ENCODE measurements around the gene METTL26.

METTL26 gene

DNA sequence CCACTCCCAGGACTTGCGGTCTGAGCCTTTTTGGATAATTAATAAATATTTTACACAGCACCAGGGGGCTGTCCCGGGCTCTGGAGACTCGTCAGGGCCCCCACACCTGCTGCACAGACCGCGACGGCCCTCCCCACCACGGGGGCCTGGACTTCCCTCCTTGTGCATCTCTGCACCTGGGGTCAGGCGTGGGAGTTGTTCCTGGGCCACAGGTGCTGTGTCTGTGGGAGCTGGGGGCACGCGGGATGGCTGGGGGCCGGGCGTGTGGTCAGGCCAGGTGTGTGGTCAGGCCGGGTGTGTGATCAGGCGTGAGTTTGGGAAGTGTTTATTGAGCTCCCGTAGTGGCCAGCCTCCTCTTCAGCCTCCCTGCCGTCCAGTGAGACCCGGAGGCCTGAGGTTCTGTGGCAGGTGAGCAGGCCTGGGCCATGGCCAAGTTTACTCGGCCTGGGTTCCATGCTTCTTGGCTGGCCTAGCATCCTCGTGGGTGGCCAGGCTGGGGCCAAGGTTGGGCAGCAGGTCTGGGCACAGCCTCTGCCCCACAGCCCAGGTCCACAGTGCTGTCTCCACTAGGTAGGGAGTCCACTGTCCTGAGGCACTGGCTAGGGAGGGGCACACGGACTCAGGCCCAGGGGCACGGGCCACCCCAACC, 42.2 kb upstream of the METTL26 start:
- no peak for DNase-seq (ENCODE audit: low spot score)
- peaks cover 4% of the 10 kb centered on the region for H3K27me3 Mint-ChIP-seq (ENCODE audit: low read depth)
- no peak overlapping the region for H3K27ac Mint-ChIP-seq
- H3K9me3 Mint-ChIP-seq = no peaks in the 10 kb centered on the region
- H3K4me1 Mint-ChIP-seq (ENCODE audit: low read depth) = peaks cover 9% of the 10 kb centered on the region
- no peak overlapping the region for H3K4me3 Mint-ChIP-seq
- H3K36me3 Mint-ChIP-seq (ENCODE audit: low read depth) = peaks cover 15% of the 10 kb centered on the region

GRCh38 chr16:677316-678190, 41.4 kb upstream of the METTL26 start:
- no peak overlapping the region for H3K4me3 Mint-ChIP-seq
- H3K27ac Mint-ChIP-seq = no peak overlapping the region
- no peak for DNase-seq (ENCODE audit: low spot score)
- peaks cover 4% of the 10 kb centered on the region for H3K27me3 Mint-ChIP-seq (ENCODE audit: low read depth)
- peaks cover 17% of the 10 kb centered on the region for H3K36me3 Mint-ChIP-seq (ENCODE audit: low read depth)
- no peaks in the 10 kb centered on the region for H3K9me3 Mint-ChIP-seq
- peaks cover 8% of the 10 kb centered on the region for H3K4me1 Mint-ChIP-seq (ENCODE audit: low read depth)

GRCh38 chr16:676913-677312, 40.8 kb upstream of the METTL26 start:
- H3K27ac Mint-ChIP-seq = no peak overlapping the region
- DNase-seq (ENCODE audit: low spot score) = no peak
- H3K4me1 Mint-ChIP-seq (ENCODE audit: low read depth) = peaks cover 4% of the 10 kb centered on the region
- H3K27me3 Mint-ChIP-seq (ENCODE audit: low read depth) = peaks cover 4% of the 10 kb centered on the region
- no peaks in the 10 kb centered on the region for H3K9me3 Mint-ChIP-seq
- H3K36me3 Mint-ChIP-seq (ENCODE audit: low read depth) = peaks cover 12% of the 10 kb centered on the region
- H3K4me3 Mint-ChIP-seq = no peak overlapping the region

- peaks cover 4% of the 10 kb centered on the region for H3K27me3 Mint-ChIP-seq (ENCODE audit: low read depth)
- H3K9me3 Mint-ChIP-seq = no peaks in the 10 kb centered on the region
- DNase-seq (ENCODE audit: low spot score) = no peak
- H3K27ac Mint-ChIP-seq = no peak overlapping the region
- H3K36me3 Mint-ChIP-seq (ENCODE audit: low read depth) = peaks cover 8% of the 10 kb centered on the region
- peaks cover 4% of the 10 kb centered on the region for H3K4me1 Mint-ChIP-seq (ENCODE audit: low read depth)
- H3K4me3 Mint-ChIP-seq = no peak overlapping the region
These were observed 40.4 kb upstream of the METTL26 start for GRCh38 chr16:676565-676902.

- H3K27ac Mint-ChIP-seq = no peak overlapping the region
- peaks cover 5% of the 10 kb centered on the region for H3K36me3 Mint-ChIP-seq (ENCODE audit: low read depth)
- peaks cover 4% of the 10 kb centered on the region for H3K27me3 Mint-ChIP-seq (ENCODE audit: low read depth)
- H3K4me3 Mint-ChIP-seq = no peak overlapping the region
- no peaks in the 10 kb centered on the region for H3K9me3 Mint-ChIP-seq
- DNase-seq (ENCODE audit: low spot score) = no peak
- peaks cover 4% of the 10 kb centered on the region for H3K4me1 Mint-ChIP-seq (ENCODE audit: low read depth)
These were observed 39.9 kb upstream of the METTL26 start for GRCh38 chr16:675884-676564.

- no peak within 1 kb of the TSS for H3K4me3 Mint-ChIP-seq
- H3K27ac Mint-ChIP-seq = no peak within 1 kb of the TSS
- DNase-seq (ENCODE audit: low spot score) = no peak
- H3K36me3 Mint-ChIP-seq (ENCODE audit: low read depth) = peaks cover 3% of the 10 kb centered on the region
- H3K4me1 Mint-ChIP-seq (ENCODE audit: low read depth) = peaks cover 3% of the 10 kb centered on the region
- no peaks in the 10 kb centered on the region for H3K9me3 Mint-ChIP-seq
- peaks cover 4% of the 10 kb centered on the region for H3K27me3 Mint-ChIP-seq (ENCODE audit: low read depth)
These were observed 39.1 kb upstream of the METTL26 start, which contains the start of gene RHBDL1 for GRCh38 chr16:674968-675883. TSS of gene RHBDL1 (plus strand) at chr16:675671. CDS start at chr16:675791, 120 bp downstream.

DNA sequence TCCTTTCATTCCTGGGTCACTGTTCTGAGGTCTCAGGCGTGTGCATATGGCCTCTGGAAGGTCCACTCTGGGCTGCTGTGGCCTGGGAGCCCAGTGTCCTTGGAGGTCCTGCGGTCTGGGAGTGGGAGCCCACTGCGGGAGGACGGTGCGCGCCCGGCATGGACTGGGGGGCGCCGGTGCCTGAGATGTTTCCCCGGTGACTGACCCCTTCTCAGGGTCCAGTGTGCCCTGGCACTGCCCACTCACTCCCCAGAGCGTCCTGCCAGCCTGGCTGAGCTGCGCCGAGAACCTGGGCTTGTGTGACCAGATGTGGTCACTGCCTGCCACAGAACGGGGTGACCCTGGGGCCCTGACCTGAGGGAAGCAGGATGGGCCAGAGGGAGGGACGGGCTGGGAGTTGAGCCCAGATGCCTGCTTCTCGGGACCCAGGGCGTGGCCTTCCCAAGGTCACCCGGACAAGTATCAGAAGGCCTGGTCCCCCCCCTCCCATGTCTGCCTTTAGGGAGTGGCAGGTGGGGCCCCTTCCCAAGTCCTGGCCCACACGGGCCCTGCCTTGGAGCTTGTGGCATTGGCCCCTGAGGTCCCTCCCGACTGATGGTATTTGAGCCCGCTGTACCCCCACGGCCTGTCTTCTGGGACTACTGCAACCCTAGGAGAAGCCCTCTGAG, 38.2 kb upstream of the METTL26 start:
- H3K27me3 Mint-ChIP-seq (ENCODE audit: low read depth) = peaks cover 4% of the 10 kb centered on the region
- H3K4me3 Mint-ChIP-seq = no peak overlapping the region
- H3K36me3 Mint-ChIP-seq (ENCODE audit: low read depth) = peaks cover 5% of the 10 kb centered on the region

GRCh38 chr16:673399-673991, 37.4 kb upstream of the METTL26 start:
- H3K27me3 Mint-ChIP-seq (ENCODE audit: low read depth) = peaks cover 4% of the 10 kb centered on the region
- no peak for DNase-seq (ENCODE audit: low spot score)
- no peak overlapping the region for H3K27ac Mint-ChIP-seq
- H3K9me3 Mint-ChIP-seq = no peaks in the 10 kb centered on the region
- peaks cover 5% of the 10 kb centered on the region for H3K36me3 Mint-ChIP-seq (ENCODE audit: low read depth)
- H3K4me1 Mint-ChIP-seq (ENCODE audit: low read depth) = no peaks in the 10 kb centered on the region
- H3K4me3 Mint-ChIP-seq = no peak overlapping the region

More for the DNA sequence above, 38.2 kb upstream of the METTL26 start:
- Mint-ChIP-seq H3K9me3 (no peaks in the 10 kb centered on the region), H3K4me1 (ENCODE audit: low read depth) (peaks cover 2% of the 10 kb centered on the region), H3K27ac (no peak overlapping the region)
- DNase-seq (ENCODE audit: low spot score) = no peak

GRCh38 chr16:672851-673250, 36.7 kb upstream of the METTL26 start:
- H3K27me3 Mint-ChIP-seq (ENCODE audit: low read depth) = peaks cover 4% of the 10 kb centered on the region
- no peak for DNase-seq (ENCODE audit: low spot score)
- peaks cover 5% of the 10 kb centered on the region for H3K36me3 Mint-ChIP-seq (ENCODE audit: low read depth)
- no peak overlapping the region for H3K27ac Mint-ChIP-seq
- H3K4me1 Mint-ChIP-seq (ENCODE audit: low read depth) = no peaks in the 10 kb centered on the region
- no peak overlapping the region for H3K4me3 Mint-ChIP-seq
- H3K9me3 Mint-ChIP-seq = no peaks in the 10 kb centered on the region

DNA sequence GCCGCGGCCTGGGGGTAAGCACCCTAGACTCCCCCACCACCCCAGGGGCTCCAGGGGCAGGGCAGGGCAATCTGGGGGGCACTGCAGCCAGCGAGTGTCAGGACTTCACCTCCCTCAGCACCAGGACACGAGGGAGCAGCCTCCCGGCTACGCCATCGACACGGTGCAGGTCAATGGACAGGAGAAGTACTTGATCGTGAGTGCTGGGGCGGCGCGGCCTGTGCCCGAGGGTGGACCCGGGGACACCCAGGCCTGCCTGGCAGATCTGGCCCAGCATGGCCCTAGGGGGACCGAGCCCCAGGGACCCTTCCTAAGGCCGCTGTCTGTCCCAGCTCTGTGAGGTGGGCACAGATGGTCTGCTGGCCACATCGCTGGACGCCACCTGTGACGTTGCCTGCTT, 36.3 kb upstream of the METTL26 start:
- Mint-ChIP-seq H3K4me3 (no peak overlapping the region), H3K27me3 (ENCODE audit: low read depth) (peaks cover 4% of the 10 kb centered on the region), H3K4me1 (ENCODE audit: low read depth) (peaks cover 1% of the 10 kb centered on the region), H3K9me3 (no peaks in the 10 kb centered on the region), H3K27ac (no peak overlapping the region), H3K36me3 (ENCODE audit: low read depth) (peaks cover 5% of the 10 kb centered on the region)
- no peak for DNase-seq (ENCODE audit: low spot score)

- H3K4me3 Mint-ChIP-seq = no peak overlapping the region
- H3K27ac Mint-ChIP-seq = no peak overlapping the region
- DNase-seq (ENCODE audit: low spot score) = no peak
- H3K4me1 Mint-ChIP-seq (ENCODE audit: low read depth) = peaks cover 1% of the 10 kb centered on the region
- H3K36me3 Mint-ChIP-seq (ENCODE audit: low read depth) = peaks cover 5% of the 10 kb centered on the region
- peaks cover 4% of the 10 kb centered on the region for H3K27me3 Mint-ChIP-seq (ENCODE audit: low read depth)
- H3K9me3 Mint-ChIP-seq = no peaks in the 10 kb centered on the region
These were observed 35.4 kb upstream of the METTL26 start for GRCh38 chr16:671353-672131.

Data from T-helper 2 cell treated with Interferon-gamma antibody and Interleukin-4, amounts not matched to agents 5 μg/mL and 100 μg/mL, for 36 hours (primary cell).